Activated naive CD4-positive, alpha-beta T cell treated with anti-CD3 and anti-CD28 coated beads, Interleukin-2, amount 50 U/mL, for 16 hours (primary cell): ENCODE measurements around the gene DDR1.

Experiments used
- DNase-seq: peaks from one replicate; pipeline ENCODE4 v3.0.0-alpha.2; 2020

DDR1 gene

GRCh38 chr6:30881392-30882203 is 2.7 kb upstream of the DDR1 start:
- DNase-seq: no peak

- DNase-seq: no peak
Observed at GRCh38 chr6:30882204-30882758, 2.0 kb upstream of the DDR1 start.

GRCh38 chr6:30882759-30883684 is 1.3 kb upstream of the DDR1 start:
- no peak for DNase-seq

- DNase-seq: peak; percentile 38
Observed at GRCh38 chr6:30884521-30885480, 482 bp downstream of the DDR1 start.

- DNase-seq: no peak
Observed at GRCh38 chr6:30885481-30885998, 1.2 kb downstream of the DDR1 start.

- DNase-seq: peak; percentile 36
Observed at GRCh38 chr6:30885999-30886896, 1.9 kb downstream of the DDR1 start.

GRCh38 chr6:30886897-30887255 is 2.6 kb downstream of the DDR1 start:
- no peak for DNase-seq

GRCh38 chr6:30887901-30888815 is 3.8 kb downstream of the DDR1 start:
- no peak for DNase-seq

- DNase-seq: no peak
Observed at GRCh38 chr6:30888816-30889495, 4.6 kb downstream of the DDR1 start.

GRCh38 chr6:30889496-30889885 is 5.2 kb downstream of the DDR1 start:
- no peak for DNase-seq

- no peak for DNase-seq
Observed at GRCh38 chr6:30889921-30890645, 5.8 kb downstream of the DDR1 start.

- DNase-seq: no peak
Observed at GRCh38 chr6:30890646-30891449, 6.5 kb downstream of the DDR1 start.

- no peak for DNase-seq
Observed at GRCh38 chr6:30891450-30891723, 7.1 kb downstream of the DDR1 start.

- DNase-seq: no peak
Observed at GRCh38 chr6:30891816-30892538, 7.7 kb downstream of the DDR1 start.

GRCh38 chr6:30893001-30893591 is 8.8 kb downstream of the DDR1 start:
- no peak for DNase-seq

- no peak for DNase-seq
Observed at GRCh38 chr6:30893666-30894065, 9.3 kb downstream of the DDR1 start.

- DNase-seq: no peak
Observed at GRCh38 chr6:30894381-30894780, 10.1 kb downstream of the DDR1 start.
